Stimulated activated CD4-positive, alpha-beta T cell treated with anti-CD3 and anti-CD28 coated beads, Interleukin-1b, Interleukin-23, amount 100 ng/mL, for 1 hour (primary cell): Measurements from ENCODE around the gene GJD4.

Source experiments
- DNase-seq, 2 donors: peaks; one replicate each; pipeline ENCODE4 v3.0.0-alpha.2; 2020; ENCODE audit warnings: low read depth in 2 of 2

GJD4 gene

DNA sequence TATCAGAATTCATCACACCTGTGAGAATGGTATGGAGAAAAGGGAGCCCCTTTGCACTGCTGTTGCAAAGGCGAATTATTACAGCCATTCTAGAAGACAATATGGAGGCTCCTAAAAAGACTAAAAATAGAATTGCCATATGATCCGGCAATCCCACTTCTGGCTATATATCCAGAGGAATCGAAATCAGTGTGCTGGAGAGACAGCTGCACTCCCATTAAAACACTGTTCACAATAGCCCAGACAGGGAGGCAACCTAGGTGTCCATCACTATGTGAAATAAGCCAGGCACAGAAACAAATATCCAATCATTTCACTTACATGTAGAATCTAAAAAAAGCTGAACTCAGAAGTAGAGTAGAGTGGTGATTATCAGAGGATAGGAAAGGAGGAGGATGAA, 26.0 kb upstream of the GJD4 start:
- no peak for DNase-seq

- DNase-seq: no peak
Observed at GRCh38 chr10:35579726-35580422, 25.3 kb upstream of the GJD4 start.

GRCh38 chr10:35580423-35580770, 24.7 kb upstream of the GJD4 start:
- no peak for DNase-seq

- no peak for DNase-seq
Observed at GRCh38 chr10:35581655-35582054, 23.5 kb upstream of the GJD4 start.

DNA sequence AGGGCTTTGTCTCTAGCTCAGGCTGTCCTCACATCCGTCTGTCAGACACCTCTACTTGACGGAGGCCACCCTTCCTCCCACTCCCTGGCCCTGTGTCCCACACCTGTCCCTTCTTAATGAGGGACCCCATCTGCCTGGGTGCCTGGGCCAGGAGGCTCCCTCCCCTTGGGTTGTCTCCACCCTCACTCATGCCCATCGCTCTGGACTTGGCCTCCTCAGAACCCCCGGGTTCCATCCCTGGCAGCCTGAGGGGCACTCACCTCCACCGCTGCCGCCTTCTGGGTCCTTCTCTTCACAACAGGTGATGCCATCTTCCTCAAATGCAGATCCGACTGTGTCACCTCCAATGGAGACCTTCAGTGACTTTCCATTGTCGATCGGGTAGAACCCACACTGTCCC, 20.2 kb upstream of the GJD4 start:
- DNase-seq: no peak

GRCh38 chr10:35585356-35585755, 19.8 kb upstream of the GJD4 start:
- no peak for DNase-seq

DNA sequence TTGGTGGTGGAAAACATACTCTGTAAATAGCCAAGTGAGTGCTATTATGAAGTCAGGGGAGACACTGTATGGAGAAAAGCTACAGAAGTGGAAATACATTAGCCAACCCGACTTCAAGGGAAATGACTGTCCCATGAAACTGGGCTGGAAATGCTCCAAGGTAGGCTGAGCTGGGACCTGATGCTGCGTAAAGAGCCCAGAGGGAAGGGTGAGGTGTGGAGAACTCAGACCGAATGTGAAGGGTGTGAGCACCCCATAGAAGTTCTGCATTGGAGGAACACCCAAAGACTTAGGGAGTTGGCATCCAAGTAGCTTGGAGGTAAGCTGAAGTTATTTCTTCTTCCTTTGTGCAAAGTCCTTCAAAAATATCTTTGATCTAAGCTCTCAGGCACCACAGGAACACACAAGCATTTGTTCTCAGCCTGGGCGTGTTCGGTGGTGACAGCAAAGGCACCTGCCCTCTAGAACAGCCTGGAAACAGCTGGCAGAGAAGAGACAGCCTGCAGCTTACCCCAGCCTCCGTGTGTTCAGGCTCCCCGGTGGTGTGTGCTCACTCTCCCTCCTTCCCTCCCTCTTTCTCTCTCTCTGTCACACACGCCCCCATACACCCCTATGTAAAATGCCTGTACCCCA, 19.1 kb upstream of the GJD4 start:
- DNase-seq: no peak

DNA sequence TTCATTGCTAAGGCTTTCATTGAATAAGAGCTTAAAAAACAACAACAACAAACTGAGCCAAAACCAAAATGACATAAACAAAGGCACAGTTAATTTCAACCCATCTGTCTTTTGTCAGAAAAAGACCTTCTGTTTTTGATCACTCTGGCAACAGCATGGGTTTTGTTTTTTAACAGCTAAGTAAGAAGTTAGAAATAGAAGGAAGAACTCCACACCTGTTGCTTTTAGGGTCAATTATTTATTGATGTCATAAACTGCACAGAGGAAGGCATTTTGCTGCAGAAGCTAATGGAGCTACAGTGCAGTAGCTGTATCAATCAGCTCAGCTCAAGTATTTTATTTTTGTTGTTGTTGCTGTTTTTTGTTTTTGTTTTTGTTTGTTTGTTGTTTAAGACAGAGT, 16.3 kb upstream of the GJD4 start:
- DNase-seq: no peak

DNA sequence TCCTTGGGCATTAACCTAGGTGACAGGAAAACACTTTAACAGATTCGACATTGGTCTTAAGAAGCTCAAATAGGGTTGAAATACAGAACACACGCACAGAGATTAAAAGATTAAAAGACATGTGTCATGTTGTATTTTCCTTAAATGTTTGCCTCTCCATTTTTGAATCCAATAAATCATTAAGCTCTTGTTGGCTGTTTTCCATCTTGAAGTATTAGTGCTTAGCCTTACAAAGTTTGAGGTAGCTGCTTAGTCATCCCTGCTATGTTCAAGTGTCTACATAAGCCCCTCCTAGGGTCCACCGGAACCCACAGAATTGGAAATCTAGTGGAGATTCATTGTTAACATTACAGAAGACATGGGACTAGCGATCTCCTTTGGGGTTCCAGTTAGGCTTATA, 12.7 kb upstream of the GJD4 start:
- DNase-seq: no peak

DNA sequence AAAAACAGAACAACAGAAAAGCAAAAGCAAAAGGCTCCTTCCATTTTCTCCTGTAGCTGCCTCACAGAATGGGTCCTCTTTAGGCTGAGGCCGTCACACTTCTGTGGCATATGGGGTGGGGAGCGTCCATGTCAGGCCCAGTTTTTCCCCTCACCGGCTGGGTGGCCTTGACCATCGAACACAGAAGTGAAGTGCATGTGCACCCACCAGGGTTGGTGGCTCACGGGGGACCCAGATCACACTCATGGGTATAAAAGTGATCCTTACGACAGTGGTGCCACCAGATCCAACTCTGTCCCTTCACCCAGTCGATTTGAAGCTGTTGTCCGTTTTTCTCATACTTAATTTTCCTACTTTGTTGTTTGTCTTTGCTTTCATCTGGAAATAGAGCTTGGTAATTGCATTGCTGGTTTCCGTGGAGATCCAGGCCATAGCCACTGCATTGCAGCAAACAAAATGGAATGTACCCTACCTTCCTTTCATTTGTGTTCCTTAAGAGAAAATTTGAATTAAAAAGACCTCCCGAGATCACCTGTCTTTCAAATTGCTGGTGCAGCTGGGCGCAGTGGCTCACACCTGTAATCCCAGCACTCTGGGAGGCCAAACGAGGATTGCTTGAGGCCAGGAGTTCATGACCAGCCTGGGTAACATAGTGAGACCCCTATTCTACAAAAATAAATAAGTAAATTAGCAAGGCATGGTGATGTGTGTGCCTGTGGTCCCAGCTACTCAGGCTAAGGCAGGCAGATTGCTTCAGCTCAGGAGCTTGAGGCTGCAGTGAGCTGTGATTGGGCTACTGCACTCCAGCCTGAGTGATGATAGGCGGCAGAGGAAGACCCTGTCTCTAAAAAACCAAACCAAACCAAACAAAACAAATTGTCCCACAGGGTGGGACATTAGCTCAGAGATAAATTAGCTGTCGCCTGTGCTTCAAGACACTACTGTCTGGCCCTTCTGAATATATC, 10.7 kb upstream of the GJD4 start:
- DNase-seq: no peak

- no peak for DNase-seq
Observed at GRCh38 chr10:35595106-35595505, 10.0 kb upstream of the GJD4 start.

DNA sequence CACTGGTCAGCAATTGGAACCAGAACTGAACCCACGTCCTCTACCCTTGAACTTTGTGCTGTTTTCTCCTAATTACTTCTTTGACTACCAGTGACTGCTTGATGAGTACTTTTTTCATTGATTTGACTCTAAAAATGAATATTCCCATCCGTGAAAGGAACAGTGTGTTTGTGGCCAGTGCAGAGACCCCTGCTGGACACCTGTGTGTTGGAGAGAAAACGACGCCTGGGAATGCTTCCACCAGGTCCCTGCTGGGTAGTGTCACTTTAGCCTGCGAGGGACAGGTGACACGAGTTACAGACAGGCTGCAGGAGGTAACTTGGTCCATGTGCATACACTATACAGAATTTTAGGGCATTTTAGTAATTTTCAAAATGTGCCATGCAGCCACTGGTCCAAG, 6.8 kb upstream of the GJD4 start:
- DNase-seq: no peak

- no peak for DNase-seq
Observed at GRCh38 chr10:35600193-35600592, 4.9 kb upstream of the GJD4 start.

DNA sequence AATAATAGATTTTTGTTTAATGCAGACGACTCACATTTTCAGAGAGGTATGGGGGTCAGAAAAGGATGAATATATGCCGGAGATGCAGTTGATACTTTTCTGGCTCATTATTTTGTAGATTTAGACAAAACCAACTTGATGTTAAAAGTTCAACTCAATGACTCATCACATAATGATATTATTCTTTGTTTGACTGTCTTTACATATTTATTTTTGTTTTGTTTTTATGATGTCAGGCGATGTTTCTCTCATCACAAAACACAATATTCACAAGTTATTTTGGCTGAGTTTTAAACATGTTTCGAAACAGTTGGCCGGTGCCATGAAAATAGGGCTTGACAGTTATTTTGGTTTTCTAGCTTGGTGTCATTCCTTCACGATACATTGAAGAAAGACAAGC, 1.3 kb downstream of the GJD4 start:
- DNase-seq: no peak

DNA sequence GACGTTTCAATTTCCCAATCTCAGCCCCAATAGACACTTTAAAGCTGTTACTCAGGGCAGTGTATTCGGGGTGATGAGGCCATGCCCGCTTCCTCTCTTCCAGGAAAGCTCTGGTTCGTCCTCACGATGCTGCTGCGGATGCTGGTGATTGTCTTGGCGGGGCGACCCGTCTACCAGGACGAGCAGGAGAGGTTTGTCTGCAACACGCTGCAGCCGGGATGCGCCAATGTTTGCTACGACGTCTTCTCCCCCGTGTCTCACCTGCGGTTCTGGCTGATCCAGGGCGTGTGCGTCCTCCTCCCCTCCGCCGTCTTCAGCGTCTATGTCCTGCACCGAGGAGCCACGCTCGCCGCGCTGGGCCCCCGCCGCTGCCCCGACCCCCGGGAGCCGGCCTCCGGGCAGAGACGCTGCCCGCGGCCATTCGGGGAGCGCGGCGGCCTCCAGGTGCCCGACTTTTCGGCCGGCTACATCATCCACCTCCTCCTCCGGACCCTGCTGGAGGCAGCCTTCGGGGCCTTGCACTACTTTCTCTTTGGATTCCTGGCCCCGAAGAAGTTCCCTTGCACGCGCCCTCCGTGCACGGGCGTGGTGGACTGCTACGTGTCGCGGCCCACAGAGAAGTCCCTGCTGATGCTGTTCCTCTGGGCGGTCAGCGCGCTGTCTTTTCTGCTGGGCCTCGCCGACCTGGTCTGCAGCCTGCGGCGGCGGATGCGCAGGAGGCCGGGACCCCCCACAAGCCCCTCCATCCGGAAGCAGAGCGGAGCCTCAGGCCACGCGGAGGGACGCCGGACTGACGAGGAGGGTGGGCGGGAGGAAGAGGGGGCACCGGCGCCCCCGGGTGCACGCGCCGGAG, 2.6 kb downstream of the GJD4 start:
- DNase-seq: no peak

DNA sequence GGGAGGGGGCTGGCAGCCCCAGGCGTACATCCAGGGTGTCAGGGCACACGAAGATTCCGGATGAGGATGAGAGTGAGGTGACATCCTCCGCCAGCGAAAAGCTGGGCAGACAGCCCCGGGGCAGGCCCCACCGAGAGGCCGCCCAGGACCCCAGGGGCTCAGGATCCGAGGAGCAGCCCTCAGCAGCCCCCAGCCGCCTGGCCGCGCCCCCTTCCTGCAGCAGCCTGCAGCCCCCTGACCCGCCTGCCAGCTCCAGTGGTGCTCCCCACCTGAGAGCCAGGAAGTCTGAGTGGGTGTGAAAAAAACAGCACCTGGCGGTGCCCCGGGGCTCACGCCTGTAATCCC, 3.2 kb downstream of the GJD4 start:
- no peak for DNase-seq

DNA sequence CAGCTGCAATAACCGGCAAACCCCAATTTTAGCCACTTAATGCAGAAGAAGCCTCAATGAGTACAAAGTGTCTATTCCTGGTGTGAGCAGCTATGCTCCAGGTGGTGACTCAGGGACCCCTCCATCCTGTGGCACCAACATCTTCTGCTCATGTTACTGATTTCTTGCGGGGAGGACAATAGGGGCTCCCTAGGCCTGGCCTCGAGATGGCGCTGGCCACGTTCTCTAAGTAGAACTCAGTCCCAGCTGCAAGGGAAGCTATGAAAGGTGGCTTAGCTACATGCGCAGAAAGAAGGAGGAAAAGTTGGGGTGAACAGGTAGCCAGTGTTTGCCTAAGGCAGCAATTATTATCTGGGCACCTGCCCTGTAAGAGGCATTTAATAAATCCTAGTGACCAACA, 6.6 kb downstream of the GJD4 start:
- DNase-seq: no peak

GRCh38 chr10:35612385-35613106, 7.4 kb downstream of the GJD4 start:
- DNase-seq: no peak

- DNase-seq: no peak
Observed at GRCh38 chr10:35613107-35613440, 7.9 kb downstream of the GJD4 start.

DNA sequence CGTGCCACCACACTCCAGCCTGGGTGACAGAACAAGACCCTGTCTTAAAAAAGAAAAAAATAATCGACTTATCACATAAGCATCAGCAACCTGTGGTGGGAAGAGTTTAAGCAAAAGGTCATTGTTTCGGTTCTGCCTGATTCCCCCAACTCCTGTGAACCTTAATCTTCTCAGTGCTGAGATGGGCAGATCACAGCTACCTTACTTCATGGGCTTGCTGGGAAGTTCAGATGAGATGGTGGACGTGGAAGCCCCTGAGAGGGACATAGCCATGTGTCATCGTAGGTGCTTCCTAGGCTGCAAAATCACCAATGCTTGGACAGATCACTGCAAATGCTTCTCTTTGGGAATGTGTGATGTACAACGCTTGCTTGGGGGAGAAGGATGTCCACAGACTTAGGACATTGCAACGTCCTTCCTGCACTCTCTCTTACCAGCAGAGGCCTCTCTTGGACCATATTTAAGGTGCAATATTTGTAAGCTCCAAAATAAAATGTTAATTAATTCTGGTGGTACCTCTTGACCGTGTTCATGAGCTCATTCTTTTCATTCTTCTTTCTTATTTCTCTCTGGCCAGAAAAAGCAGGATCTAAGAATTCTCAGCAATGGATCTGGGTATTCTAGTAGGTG, 8.6 kb downstream of the GJD4 start:
- DNase-seq: no peak

DNA sequence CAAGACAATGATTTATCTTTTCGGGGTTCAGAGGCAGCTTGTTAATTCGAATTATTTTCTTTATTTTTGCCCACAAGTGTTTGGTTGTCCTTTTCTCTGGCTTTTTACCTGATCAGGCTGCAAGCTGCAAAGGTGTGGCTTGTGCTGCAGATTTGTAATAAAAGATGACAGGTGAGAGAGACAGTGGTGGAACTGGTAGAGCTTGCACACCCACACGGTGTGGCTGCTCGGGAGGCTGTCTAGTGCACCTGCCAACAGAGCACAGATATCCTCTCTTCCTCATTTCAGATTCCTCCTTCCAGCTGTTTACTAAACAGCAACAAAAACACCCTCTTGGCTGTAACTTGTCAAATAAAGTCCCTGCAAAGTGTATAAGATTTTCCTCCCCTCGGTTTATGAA, 9.2 kb downstream of the GJD4 start:
- no peak for DNase-seq
